HepG2 (cell line): Measurements from ENCODE around the gene FGD2. TPM values are rescaled to one million over a fixed set of nuclear protein-coding genes. Genes with fewer than 3 reads are reported as not detected.

Experiments used
- AGO2 ChIP-seq: fragments of 200-400 bp; formaldehyde crosslinking; optimal IDR thresholded peaks from 2 replicates; pipeline ENCODE3; 2017; ENCODE audit warnings: mild to moderate bottlenecking, low read depth, low read length, moderate library complexity
- CREB3 ChIP-seq: sonication (generic); formaldehyde crosslinking; IDR thresholded peaks from 2 replicates; pipeline ENCODE4 v1.5.0; 2020; ENCODE audit warnings: missing genetic modification reagents
- HOXA3 ChIP-seq: sonication (generic); formaldehyde crosslinking; IDR thresholded peaks from 2 replicates; pipeline ENCODE4 v1.5.0; 2020; ENCODE audit warnings: missing genetic modification reagents
- IKZF1 ChIP-seq: fragments of 450-650 bp; IDR thresholded peaks from 2 replicates; pipeline ENCODE4 v1.7.1; 2016
- IKZF4 ChIP-seq: sonication (generic); formaldehyde crosslinking; IDR thresholded peaks from 2 replicates; pipeline ENCODE4 v1.5.1; 2020; ENCODE audit warnings: borderline replicate concordance, mild to moderate bottlenecking, low read depth, missing genetic modification reagents; ENCODE audit errors: not compliant biosample characterization
- KDM5B ChIP-seq: sonication (generic); formaldehyde crosslinking; IDR thresholded peaks from 2 replicates; pipeline ENCODE4 v1.4.0; 2020; ENCODE audit warnings: missing genetic modification reagents, mild to moderate bottlenecking, borderline replicate concordance
- NFYC ChIP-seq: IDR thresholded peaks from 2 replicates; pipeline ENCODE4 v1.6.1; 2016; ENCODE audit warnings: missing genetic modification reagents, missing compliant biosample characterization
- REXO4 ChIP-seq: sonication (generic); formaldehyde crosslinking; IDR thresholded peaks from 2 replicates; pipeline ENCODE4 v1.8.0; 2022; ENCODE audit warnings: missing genetic modification reagents, mild to moderate bottlenecking, borderline replicate concordance
- SIN3B ChIP-seq: fragments of 150-350 bp; IDR thresholded peaks from 2 replicates; pipeline ENCODE4 v1.6.1; 2014; ENCODE audit warnings: low read length
- ZBTB38 ChIP-seq: sonication (generic); formaldehyde crosslinking; IDR thresholded peaks from 2 replicates; pipeline ENCODE4 v1.5.1; 2020; ENCODE audit warnings: mild to moderate bottlenecking, missing genetic modification reagents
- ZNF33B ChIP-seq: sonication (generic); formaldehyde crosslinking; IDR thresholded peaks from 2 replicates; pipeline ENCODE4 v1.5.1; 2020; ENCODE audit warnings: mild to moderate bottlenecking, missing genetic modification reagents
- ZNF367 ChIP-seq: sonication (generic); formaldehyde crosslinking; IDR thresholded peaks from 2 replicates; pipeline ENCODE4 v1.4.0; 2020; ENCODE audit warnings: missing genetic modification reagents, borderline replicate concordance
- ZNF484 ChIP-seq: sonication (generic); formaldehyde crosslinking; IDR thresholded peaks from 2 replicates; pipeline ENCODE4 v1.5.1; 2020; ENCODE audit warnings: mild to moderate bottlenecking, low read depth, missing genetic modification reagents, borderline replicate concordance
- ZNF75D ChIP-seq: sonication (generic); formaldehyde crosslinking; IDR thresholded peaks from 2 replicates; pipeline ENCODE4 v1.8.1; 2023; ENCODE audit warnings: missing genetic modification reagents, mild to moderate bottlenecking, borderline replicate concordance
- polyA plus RNA-seq, 8 experiments: library from polyadenylated mRNA; depleted of rRNA in 3 of 8; stranded (reverse) in 7 of 8; unstranded in 1 of 8; fragments of >200 nt; fragmentation: Illumina TruSeq in 4 of 8; extraction: Trizol in 4 of 8; gene quantifications; 2 replicates each; pipeline versions ENCODE4 v1.2.1 to v1.2.3, GENCODE V29; 2011 to 2016; ENCODE audit warnings: low read depth in 4 of 8, missing spikeins in 1 of 8, mixed read lengths in 1 of 8; ENCODE audit not compliant: insufficient read depth in 1 of 8
- total RNA-seq, 5 experiments: library from RNA; depleted of rRNA; stranded (reverse); fragments of >200 nt; fragmentation: Illumina TruSeq; extraction: Trizol; gene quantifications; 2 replicates each; pipeline ENCODE4 v1.2.3, GENCODE V29; 2016; ENCODE audit warnings: low read depth in 1 of 5
- TF ChIP-seq, protein P1 (sequence below): sonication (generic); formaldehyde crosslinking; IDR thresholded peaks from 2 replicates; pipeline ENCODE4 v1.8.1; 2022; ENCODE audit warnings: low read depth, mild to moderate bottlenecking, missing genetic modification reagents
- TF ChIP-seq, protein P2 (sequence below): sonication (generic); formaldehyde crosslinking; IDR thresholded peaks from 2 replicates; pipeline ENCODE4 v1.5.1; 2020; ENCODE audit warnings: missing genetic modification reagents, mild to moderate bottlenecking, borderline replicate concordance
- TF ChIP-seq, protein P3 (sequence below), 2 experiments: sonication (generic) in 1 of 2; formaldehyde crosslinking in 1 of 2; IDR thresholded peaks; 2 replicates each; pipeline versions ENCODE4 v1.4.0 to v1.6.1; 2018 to 2020; ENCODE audit warnings: missing genetic modification reagents in 2 of 2, borderline replicate concordance in 1 of 2, low read depth in 1 of 2, mild to moderate bottlenecking in 1 of 2, missing biosample characterization in 1 of 2
- TF ChIP-seq, protein P4 (sequence below): sonication (generic); formaldehyde crosslinking; conservative IDR thresholded peaks from 2 replicates; pipeline ENCODE4 v1.8.1; 2023; ENCODE audit warnings: missing genetic modification reagents

FGD2 gene
- total and polyA plus RNA-seq, 2 of the 13 experiments (the other 11 are each of a cell fraction or from before 2014, with no cell fraction given): not detected

DNA sequence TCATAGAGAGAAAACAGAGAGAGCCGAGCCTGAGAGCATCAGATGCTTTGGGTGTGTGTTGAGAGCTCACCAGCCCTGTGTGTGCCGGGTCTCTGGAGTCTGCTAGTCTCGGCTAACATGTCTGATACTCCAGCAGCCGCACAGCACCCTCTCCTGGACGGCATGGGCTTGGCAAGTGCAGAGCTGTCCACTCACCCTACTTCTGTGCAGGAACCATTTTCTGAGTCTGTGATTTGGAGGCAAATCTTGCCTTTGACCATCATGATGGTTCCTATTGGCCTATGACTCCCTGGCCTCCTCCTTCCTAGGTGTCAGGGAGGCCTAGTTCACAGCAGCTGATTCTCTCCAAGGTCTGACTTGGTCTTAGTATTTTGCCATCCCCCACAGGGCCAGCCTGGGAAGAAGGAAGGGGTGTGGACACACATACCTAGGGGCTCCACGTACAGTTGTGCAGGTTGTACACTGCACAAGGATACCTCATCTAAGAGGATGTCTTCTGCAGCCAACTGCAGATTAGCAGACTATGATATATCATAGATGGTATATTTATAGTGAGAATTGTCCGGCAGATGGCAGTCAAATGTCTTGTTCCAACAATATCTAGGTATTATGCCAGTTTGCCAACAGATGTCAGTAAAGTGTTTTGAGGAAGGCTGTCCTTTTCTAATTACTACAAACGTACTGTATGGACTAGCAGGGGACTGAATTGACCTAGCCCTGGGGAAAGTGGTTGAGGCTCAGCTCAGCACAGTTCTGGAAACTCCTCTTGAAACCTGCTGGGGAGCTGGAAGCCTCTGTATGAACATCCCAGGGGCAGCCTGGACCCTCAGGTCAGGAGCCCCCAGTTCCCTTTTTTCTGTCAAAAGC lies 13.0 kb downstream of the FGD2 start (continued):
- TF ChIP-seq, protein P1, sequence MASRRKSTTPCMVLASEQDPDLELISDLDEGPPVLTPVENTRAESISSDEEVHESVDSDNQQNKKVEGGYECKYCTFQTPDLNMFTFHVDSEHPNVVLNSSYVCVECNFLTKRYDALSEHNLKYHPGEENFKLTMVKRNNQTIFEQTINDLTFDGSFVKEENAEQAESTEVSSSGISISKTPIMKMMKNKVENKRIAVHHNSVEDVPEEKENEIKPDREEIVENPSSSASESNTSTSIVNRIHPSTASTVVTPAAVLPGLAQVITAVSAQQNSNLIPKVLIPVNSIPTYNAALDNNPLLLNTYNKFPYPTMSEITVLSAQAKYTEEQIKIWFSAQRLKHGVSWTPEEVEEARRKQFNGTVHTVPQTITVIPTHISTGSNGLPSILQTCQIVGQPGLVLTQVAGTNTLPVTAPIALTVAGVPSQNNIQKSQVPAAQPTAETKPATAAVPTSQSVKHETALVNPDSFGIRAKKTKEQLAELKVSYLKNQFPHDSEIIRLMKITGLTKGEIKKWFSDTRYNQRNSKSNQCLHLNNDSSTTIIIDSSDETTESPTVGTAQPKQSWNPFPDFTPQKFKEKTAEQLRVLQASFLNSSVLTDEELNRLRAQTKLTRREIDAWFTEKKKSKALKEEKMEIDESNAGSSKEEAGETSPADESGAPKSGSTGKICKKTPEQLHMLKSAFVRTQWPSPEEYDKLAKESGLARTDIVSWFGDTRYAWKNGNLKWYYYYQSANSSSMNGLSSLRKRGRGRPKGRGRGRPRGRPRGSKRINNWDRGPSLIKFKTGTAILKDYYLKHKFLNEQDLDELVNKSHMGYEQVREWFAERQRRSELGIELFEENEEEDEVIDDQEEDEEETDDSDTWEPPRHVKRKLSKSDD (CRISPR knock-in tag): no peak
- TF ChIP-seq ZNF367 (CRISPR knock-in tag): no peak
- TF ChIP-seq ZNF484 (CRISPR knock-in tag): no peak
- no peak for TF ChIP-seq IKZF1
- TF ChIP-seq CREB3: peak; percentile 37; the same call in 1 of the 2 replicates
- 0 out of 2 replicates have a peak, but pooled peaks have one; percentile 46 for TF ChIP-seq ZBTB38 (CRISPR knock-in tag)
- no peak for TF ChIP-seq REXO4 (CRISPR knock-in tag)
- TF ChIP-seq ZNF75D (CRISPR knock-in tag): no peak
- peak; percentile 21; the same call in 1 of the 2 replicates for TF ChIP-seq NFYC
- TF ChIP-seq, protein P2, sequence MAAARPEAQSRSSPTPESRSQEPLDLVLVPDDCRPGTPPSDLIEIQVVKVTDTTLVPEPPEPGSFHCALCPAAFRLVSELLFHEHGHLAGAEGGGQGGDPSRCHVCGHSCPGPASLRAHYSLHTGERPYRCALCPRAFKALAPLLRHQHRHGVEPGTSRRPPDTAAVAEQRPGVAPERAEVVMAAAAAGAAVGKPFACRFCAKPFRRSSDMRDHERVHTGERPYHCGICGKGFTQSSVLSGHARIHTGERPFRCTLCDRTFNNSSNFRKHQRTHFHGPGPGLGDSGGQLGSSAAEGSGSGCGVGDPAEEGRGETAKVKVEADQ: peak; percentile 30; the same call in 1 of the 2 replicates
- TF ChIP-seq, protein P3, sequence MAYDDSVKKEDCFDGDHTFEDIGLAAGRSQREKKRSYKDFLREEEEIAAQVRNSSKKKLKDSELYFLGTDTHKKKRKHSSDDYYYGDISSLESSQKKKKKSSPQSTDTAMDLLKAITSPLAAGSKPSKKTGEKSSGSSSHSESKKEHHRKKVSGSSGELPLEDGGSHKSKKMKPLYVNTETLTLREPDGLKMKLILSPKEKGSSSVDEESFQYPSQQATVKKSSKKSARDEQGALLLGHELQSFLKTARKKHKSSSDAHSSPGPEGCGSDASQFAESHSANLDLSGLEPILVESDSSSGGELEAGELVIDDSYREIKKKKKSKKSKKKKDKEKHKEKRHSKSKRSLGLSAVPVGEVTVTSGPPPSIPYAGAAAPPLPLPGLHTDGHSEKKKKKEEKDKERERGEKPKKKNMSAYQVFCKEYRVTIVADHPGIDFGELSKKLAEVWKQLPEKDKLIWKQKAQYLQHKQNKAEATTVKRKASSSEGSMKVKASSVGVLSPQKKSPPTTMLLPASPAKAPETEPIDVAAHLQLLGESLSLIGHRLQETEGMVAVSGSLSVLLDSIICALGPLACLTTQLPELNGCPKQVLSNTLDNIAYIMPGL (CRISPR knock-in tag; IDR thresholded peaks at IDR 0.05; ENCODE audit: borderline replicate concordance in 1 of 2, low read depth in 1 of 2): peak; percentile 68 to 83; a peak in 3 of 4 replicates
- TF ChIP-seq HOXA3: peak; percentile 28; the same call in 1 of the 2 replicates
- TF ChIP-seq, protein P4, sequence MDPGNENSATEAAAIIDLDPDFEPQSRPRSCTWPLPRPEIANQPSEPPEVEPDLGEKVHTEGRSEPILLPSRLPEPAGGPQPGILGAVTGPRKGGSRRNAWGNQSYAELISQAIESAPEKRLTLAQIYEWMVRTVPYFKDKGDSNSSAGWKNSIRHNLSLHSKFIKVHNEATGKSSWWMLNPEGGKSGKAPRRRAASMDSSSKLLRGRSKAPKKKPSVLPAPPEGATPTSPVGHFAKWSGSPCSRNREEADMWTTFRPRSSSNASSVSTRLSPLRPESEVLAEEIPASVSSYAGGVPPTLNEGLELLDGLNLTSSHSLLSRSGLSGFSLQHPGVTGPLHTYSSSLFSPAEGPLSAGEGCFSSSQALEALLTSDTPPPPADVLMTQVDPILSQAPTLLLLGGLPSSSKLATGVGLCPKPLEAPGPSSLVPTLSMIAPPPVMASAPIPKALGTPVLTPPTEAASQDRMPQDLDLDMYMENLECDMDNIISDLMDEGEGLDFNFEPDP (CRISPR knock-in tag): no peak
- no peak for TF ChIP-seq AGO2
- no peak for TF ChIP-seq ZNF33B
- TF ChIP-seq SIN3B: no peak
- no peak for TF ChIP-seq IKZF4 (CRISPR knock-in tag)
- TF ChIP-seq KDM5B (CRISPR knock-in tag): no peak
